IPS DF 6.9 (cell line): ENCODE results near the gene EIF2S3B.

Experiments used
- DNase-seq: peaks from one replicate; pipeline ENCODE4 v3.0.0-alpha.2; 2013; ENCODE audit warnings: low read depth, low spot score
- H3K27ac ChIP-seq: one replicate; pipeline ENCODE4 v1.5.1; 2013; ENCODE audit warnings: low read length, control low read depth
- H3K27me3 ChIP-seq: 2 replicates; pipeline ENCODE4 v1.6.1; 2013; ENCODE audit warnings: mild to moderate bottlenecking, low read length; ENCODE audit not compliant: control insufficient read depth, insufficient read depth
- H3K36me3 ChIP-seq: 2 replicates; pipeline ENCODE4 v1.6.1; 2013; ENCODE audit warnings: low read length; ENCODE audit not compliant: control insufficient read depth, insufficient read depth
- H3K4me1 ChIP-seq: 2 replicates; pipeline ENCODE4 v1.6.1; 2013; ENCODE audit warnings: low read length; ENCODE audit not compliant: control insufficient read depth, insufficient read depth
- H3K4me3 ChIP-seq: 2 replicates; pipeline ENCODE4 v1.5.1; 2013; ENCODE audit warnings: mild to moderate bottlenecking, low read length
- H3K9me3 ChIP-seq: 2 replicates; pipeline ENCODE4 v1.6.1; 2013; ENCODE audit warnings: low read length, inconsistent platforms; ENCODE audit not compliant: control insufficient read depth, insufficient read depth
- WGBS: extraction: QIAGEN DNeasy Blood & Tissue Kit; methylation state at CpG from one replicate; pipeline ENCODE4 v1.1.7; 2013; ENCODE audit warnings: mixed read lengths, missing lambda C conversion rate; ENCODE audit not compliant: insufficient read length, insufficient coverage; 5-methylcytosine and 5-hydroxymethylcytosine counted together

EIF2S3B gene

DNA sequence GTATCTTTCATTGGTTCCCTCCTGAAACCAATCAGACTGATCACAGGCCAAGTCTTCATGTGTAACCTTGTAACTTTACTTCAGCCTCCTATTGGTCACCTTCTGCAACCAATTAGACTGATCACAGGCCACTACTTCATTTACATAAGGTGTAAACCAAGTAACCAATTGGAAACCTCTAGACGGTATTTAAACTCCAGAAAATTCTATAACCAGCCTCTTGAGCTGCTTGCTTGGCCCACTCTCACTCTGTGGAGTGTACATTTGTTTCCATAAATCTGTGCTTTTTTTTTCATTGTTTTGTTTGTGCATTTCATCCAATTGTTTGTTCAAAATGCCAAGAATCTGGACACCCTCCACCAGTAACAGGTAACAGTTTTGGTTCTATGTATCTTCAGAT is 47.5 kb downstream of the EIF2S3B start:
- Histone ChIP-seq H3K27me3 (no peaks in the 10 kb centered on the region), H3K9me3 (no peaks in the 10 kb centered on the region), H3K36me3 (no peaks in the 10 kb centered on the region), H3K4me3 (no peak overlapping the region), H3K27ac (no peak overlapping the region), H3K4me1 (no peaks in the 10 kb centered on the region)
- no CpG with 5 or more reads among the region's 1 CpG for WGBS
- DNase-seq = no peak

DNA sequence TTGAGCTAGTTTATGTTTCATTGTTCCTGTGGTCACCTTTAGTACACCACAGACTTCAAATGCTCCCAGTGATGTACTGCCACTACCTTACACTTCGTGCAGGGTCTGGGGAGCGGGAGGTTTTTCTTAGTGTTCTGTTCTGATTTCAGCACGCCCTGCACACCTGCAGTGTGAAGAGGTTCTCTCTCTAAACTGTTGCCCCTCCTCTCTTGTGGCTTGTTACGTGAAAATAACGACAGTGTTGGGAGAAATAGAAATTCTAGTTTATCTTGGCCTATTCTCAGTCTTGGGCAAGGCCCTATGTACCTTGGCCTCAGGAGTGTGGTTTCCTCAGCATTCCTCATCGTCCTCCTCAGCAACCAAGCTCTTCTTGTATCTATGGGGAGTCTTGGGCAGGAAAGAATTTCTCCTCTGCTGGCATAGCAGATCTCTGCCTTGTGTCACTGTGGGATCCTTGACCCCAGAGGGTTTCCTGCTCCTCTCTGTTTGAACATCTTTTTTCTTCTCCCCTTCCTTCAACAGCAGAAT is 48.6 kb downstream of the EIF2S3B start:
- WGBS = no CpG with 5 or more reads among the region's 6 CpGs
- H3K27ac ChIP-seq = no peak overlapping the region

DNA sequence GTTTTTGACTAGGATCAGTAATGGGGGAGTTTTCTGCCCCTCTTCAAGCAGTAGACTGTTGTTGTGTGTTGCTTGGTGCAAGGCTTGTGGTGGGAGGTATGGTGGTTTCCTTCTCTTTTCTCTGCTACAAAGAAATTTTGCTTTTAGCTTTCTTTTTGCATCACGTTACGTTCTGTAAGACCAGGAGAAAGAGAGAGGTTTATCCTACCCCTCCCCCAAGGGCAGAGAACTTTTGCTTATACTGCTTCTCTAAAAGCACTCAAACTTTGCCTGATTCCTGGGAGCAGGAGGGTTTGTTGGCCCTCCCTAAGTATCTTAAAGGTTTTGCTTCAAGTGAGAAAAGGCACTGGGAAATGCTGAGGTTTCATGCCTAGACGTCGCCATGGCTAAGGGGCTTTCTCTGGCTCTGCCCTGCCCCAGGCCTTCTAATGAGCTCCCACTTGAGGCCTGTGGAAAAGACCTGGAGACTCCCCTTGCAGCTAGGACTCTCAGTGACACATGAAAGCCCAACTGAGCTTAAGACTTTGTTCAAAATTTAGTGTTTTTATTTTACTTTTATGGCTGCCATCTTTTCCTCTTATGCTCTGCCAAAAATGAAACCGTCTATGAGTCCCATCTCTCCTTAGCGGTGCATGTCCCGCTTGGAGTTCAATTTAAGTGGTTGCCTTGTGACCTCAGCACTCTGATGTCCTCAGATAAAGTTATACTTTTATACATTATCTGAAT is 49.2 kb downstream of the EIF2S3B start:
- H3K4me3 ChIP-seq = no peak overlapping the region
- H3K27ac ChIP-seq = no peak overlapping the region
- H3K36me3 ChIP-seq = no peaks in the 10 kb centered on the region
- no peaks in the 10 kb centered on the region for H3K9me3 ChIP-seq
- H3K27me3 ChIP-seq = no peaks in the 10 kb centered on the region
- DNase-seq = no peak
- H3K4me1 ChIP-seq = peaks cover 1% of the 10 kb centered on the region; the same call in 1 of the 2 replicates
- WGBS = no CpG with 5 or more reads among the region's 7 CpGs

More for the DNA sequence above, 48.6 kb downstream of the EIF2S3B start:
- DNase-seq = no peak
- Histone ChIP-seq H3K27me3 (no peaks in the 10 kb centered on the region), H3K9me3 (no peaks in the 10 kb centered on the region), H3K4me3 (no peak overlapping the region), H3K4me1 (peaks cover 1% of the 10 kb centered on the region; the same call in 1 of the 2 replicates), H3K36me3 (no peaks in the 10 kb centered on the region)

DNA sequence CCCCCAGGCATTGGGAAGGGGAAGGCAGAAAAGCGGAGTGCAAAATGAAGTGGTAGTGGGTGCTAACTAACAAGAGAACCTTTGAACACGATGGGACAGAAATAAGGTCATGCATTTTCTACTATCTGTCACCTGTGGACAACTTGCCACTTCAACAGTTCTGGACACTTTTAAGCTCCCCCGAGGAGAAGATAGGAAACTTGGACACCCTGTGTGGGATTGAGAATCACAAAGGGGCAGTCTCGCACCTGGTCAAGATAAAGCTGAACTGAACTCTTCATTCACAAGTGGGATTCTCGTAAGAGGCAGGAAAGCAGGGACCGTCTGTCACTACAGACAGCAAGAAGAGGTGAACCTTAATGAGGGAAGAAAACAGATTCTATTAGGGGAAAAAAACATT is 51.6 kb downstream of the EIF2S3B start:
- peaks cover 1% of the 10 kb centered on the region; the same call in 1 of the 2 replicates for H3K4me1 ChIP-seq
- H3K4me3 ChIP-seq = no peak overlapping the region
- H3K27me3 ChIP-seq = no peaks in the 10 kb centered on the region
- no CpG with 5 or more reads among the region's 6 CpGs for WGBS
- no peaks in the 10 kb centered on the region for H3K9me3 ChIP-seq
- no peak overlapping the region for H3K27ac ChIP-seq
- no peak for DNase-seq
- H3K36me3 ChIP-seq = no peaks in the 10 kb centered on the region

DNA sequence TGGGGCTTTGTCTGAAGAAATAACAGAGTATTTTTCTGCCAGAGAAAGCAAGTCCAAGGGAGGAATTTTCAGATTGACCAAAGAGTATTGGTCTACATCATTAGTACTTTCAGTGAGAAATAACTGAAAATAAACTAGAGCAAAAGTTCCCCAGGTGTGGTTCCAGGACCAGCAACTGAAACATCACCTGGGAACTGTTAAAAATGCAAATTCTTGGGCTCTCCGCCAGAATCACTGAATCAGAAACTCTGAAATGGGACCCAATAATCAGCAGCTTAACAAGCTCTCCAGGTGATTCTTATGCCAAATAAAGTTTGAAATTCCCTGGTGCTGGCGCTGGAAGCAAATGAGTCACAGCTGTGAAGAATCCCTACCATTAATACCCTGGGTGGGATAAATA is 52.1 kb downstream of the EIF2S3B start:
- no CpG with 5 or more reads among the region's 2 CpGs for WGBS
- no peak for DNase-seq
- Histone ChIP-seq H3K36me3 (no peaks in the 10 kb centered on the region), H3K4me3 (no peak overlapping the region), H3K27me3 (no peaks in the 10 kb centered on the region), H3K9me3 (no peaks in the 10 kb centered on the region), H3K4me1 (peaks cover 1% of the 10 kb centered on the region; the same call in 1 of the 2 replicates), H3K27ac (no peak overlapping the region)
